ENCODE data around the gene CNTNAP2. TPM values are rescaled to one million over a fixed set of nuclear protein-coding genes. Genes with fewer than 3 reads are reported as not detected.

Gene CNTNAP2
- total RNA-seq, 1 donor = 7.6 TPM

DNA sequence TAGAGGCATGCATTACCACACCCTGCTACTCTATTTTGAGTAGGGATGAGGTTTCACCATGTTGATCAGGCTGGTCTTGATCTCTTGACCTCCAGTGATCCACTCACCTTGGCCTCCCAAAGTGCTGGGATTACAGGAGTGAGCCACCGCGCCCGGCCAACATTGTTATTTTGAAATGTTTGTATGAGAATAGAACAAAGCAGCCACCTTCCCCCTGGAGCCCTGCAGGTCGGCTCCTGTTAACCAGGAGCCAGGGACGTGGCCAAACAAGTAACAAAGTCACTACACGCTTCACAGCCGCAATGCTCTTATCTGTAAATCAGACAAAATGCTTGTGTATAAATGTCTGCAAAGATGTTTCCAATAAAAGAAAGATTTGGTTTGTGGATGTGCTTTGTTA lies 295.4 kb downstream of the CNTNAP2 start:
- TF ChIP-seq CTCF (IDR thresholded peaks at IDR 0.05; ENCODE audit: extremely low read depth, low read depth, low read length) = no peak
- no peak for DNase-seq (ENCODE audit: insufficient read length, low spot score, missing footprints)
- H2AFZ ChIP-seq (ENCODE audit: low read length) = no peak overlapping the region
- H3K79me2 ChIP-seq (ENCODE audit: insufficient read depth, low read length) = no peaks in the 10 kb centered on the region
- no peaks in the 10 kb centered on the region for H3K4me1 ChIP-seq (ENCODE audit: insufficient read depth, low read length)
- H3K4me2 ChIP-seq (ENCODE audit: insufficient read depth, low read length) = no peak overlapping the region
- no peaks in the 10 kb centered on the region for H3K9me3 ChIP-seq (ENCODE audit: low read depth, low read length)
- no peaks in the 10 kb centered on the region for H3K36me3 ChIP-seq (ENCODE audit: insufficient read depth, low read length)
- no peaks in the 10 kb centered on the region for H3K27me3 ChIP-seq (ENCODE audit: insufficient read depth, low read length)
- H3K27ac ChIP-seq (ENCODE audit: low read depth, low read length) = no peak overlapping the region
- no peak overlapping the region for H3K4me3 ChIP-seq (ENCODE audit: insufficient read depth, low read length)
- no peaks in the 10 kb centered on the region for H4K20me1 ChIP-seq (ENCODE audit: insufficient read depth, low read length)

DNA sequence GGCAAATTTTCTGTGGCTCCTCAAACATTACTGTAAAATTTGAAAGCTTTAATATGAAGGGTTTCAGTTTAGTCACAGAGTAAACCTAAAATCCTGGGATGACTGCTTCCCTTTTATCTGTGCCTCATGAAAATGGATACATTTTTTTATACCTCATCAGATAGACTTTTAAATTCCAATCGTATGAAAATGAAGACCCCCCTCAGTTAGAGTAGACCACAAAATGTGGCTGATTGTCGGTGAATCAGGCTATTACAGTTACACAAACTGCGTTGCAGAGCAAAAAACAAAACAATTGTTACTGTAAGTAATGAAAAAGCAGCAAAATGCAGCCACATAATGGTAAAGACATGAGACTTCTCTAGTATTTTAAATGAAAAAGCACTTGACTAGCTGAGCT lies 296.2 kb downstream of the CNTNAP2 start:
- no peaks in the 10 kb centered on the region for H3K36me3 ChIP-seq (ENCODE audit: insufficient read depth, low read length)
- H3K9me3 ChIP-seq (ENCODE audit: low read depth, low read length) = no peaks in the 10 kb centered on the region
- no peak overlapping the region for H2AFZ ChIP-seq (ENCODE audit: low read length)
- H3K27me3 ChIP-seq (ENCODE audit: insufficient read depth, low read length) = no peaks in the 10 kb centered on the region
- no peak for TF ChIP-seq CTCF (IDR thresholded peaks at IDR 0.05; ENCODE audit: extremely low read depth, low read depth, low read length)
- no peaks in the 10 kb centered on the region for H4K20me1 ChIP-seq (ENCODE audit: insufficient read depth, low read length)
- no peaks in the 10 kb centered on the region for H3K79me2 ChIP-seq (ENCODE audit: insufficient read depth, low read length)
- no peak overlapping the region for H3K4me3 ChIP-seq (ENCODE audit: insufficient read depth, low read length)
- H3K4me2 ChIP-seq (ENCODE audit: insufficient read depth, low read length) = no peak overlapping the region
- H3K4me1 ChIP-seq (ENCODE audit: insufficient read depth, low read length) = no peaks in the 10 kb centered on the region
- no peak for DNase-seq (ENCODE audit: insufficient read length, low spot score, missing footprints)
- no peak overlapping the region for H3K27ac ChIP-seq (ENCODE audit: low read depth, low read length)

DNA sequence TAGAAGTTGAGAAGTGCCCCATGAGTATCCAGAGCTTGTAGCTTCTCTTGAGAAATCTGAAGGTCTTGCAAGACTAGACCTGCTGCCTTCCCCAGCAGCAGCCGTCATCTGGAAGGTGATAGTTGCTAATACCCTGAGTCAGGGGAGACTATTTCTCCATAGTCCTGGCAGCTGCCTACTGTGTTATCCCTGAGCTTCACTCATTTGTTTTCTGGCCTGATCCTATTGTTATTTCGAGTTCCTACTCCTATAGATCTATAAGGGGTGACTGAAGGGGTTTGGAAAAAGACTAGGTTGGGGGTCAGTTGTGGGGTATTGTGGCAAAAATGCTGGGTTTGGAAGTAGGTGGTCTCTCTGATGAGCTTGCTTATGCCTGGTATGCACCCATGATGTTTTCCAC lies 297.8 kb downstream of the CNTNAP2 start:
- Histone ChIP-seq H3K4me2 (ENCODE audit: insufficient read depth, low read length) (no peak overlapping the region), H3K36me3 (ENCODE audit: insufficient read depth, low read length) (no peaks in the 10 kb centered on the region), H3K79me2 (ENCODE audit: insufficient read depth, low read length) (no peaks in the 10 kb centered on the region), H2AFZ (ENCODE audit: low read length) (no peak overlapping the region), H4K20me1 (ENCODE audit: insufficient read depth, low read length) (no peaks in the 10 kb centered on the region), H3K4me3 (ENCODE audit: insufficient read depth, low read length) (no peak overlapping the region), H3K4me1 (ENCODE audit: insufficient read depth, low read length) (no peaks in the 10 kb centered on the region), H3K27ac (ENCODE audit: low read depth, low read length) (no peak overlapping the region), H3K9me3 (ENCODE audit: low read depth, low read length) (no peaks in the 10 kb centered on the region), H3K27me3 (ENCODE audit: insufficient read depth, low read length) (no peaks in the 10 kb centered on the region)
- no peak for TF ChIP-seq CTCF (IDR thresholded peaks at IDR 0.05; ENCODE audit: extremely low read depth, low read depth, low read length)
- DNase-seq (ENCODE audit: insufficient read length, low spot score, missing footprints) = no peak

GRCh38 chr7:146414937-146415336 lies 298.3 kb downstream of the CNTNAP2 start:
- TF ChIP-seq CTCF (IDR thresholded peaks at IDR 0.05; ENCODE audit: extremely low read depth, low read depth, low read length) = no peak
- Histone ChIP-seq H3K27ac (ENCODE audit: low read depth, low read length) (no peak overlapping the region), H3K4me2 (ENCODE audit: insufficient read depth, low read length) (no peak overlapping the region), H3K36me3 (ENCODE audit: insufficient read depth, low read length) (no peaks in the 10 kb centered on the region), H3K79me2 (ENCODE audit: insufficient read depth, low read length) (no peaks in the 10 kb centered on the region), H3K4me1 (ENCODE audit: insufficient read depth, low read length) (no peaks in the 10 kb centered on the region), H2AFZ (ENCODE audit: low read length) (no peak overlapping the region), H3K4me3 (ENCODE audit: insufficient read depth, low read length) (no peak overlapping the region), H3K27me3 (ENCODE audit: insufficient read depth, low read length) (no peaks in the 10 kb centered on the region), H3K9me3 (ENCODE audit: low read depth, low read length) (no peaks in the 10 kb centered on the region), H4K20me1 (ENCODE audit: insufficient read depth, low read length) (no peaks in the 10 kb centered on the region)
- no peak for DNase-seq (ENCODE audit: insufficient read length, low spot score, missing footprints)
